ENCODE results near the gene TTLL11. TPM values are rescaled to one million over a fixed set of nuclear protein-coding genes. Genes with fewer than 3 reads are reported as not detected.
"Not testable (repeated sequence)": the region's sequence is repeated elsewhere in the genome, so short reads cannot be mapped to it uniquely, and the experiment has no call there.

The TTLL11 gene
- total RNA-seq, 2 experiments from 2014 or later: 0.56 to 1.4 TPM

- intact Hi-C loops (cut with micrococcal nuclease): no loop called here
- DNase-seq (no peak), ATAC-seq (no peak)
- peaks cover 11% of the 10 kb centered on the region for H3K36me3 Mint-ChIP-seq (ENCODE audit: low read depth)
- no peaks in the 10 kb centered on the region for H3K27me3 Mint-ChIP-seq
- no peak for TF ChIP-seq CTCF (IDR thresholded peaks at IDR 0.05)
- no peak overlapping the region for H3K4me3 Mint-ChIP-seq
- H3K27ac Mint-ChIP-seq: no peak overlapping the region
- ChIA-PET POLR2A (interaction anchor here (0.6 kb wide), 1 partner anchor 288 kb away, joined by 3 read pairs; no protein-coding TSS in a partner anchor), CTCF (interaction anchor here (1.4 to 1.5 kb wide), 2 partner anchors 297 to 435 kb away, joined by 4 to 6 read pairs; no protein-coding TSS in a partner anchor)
- no peaks in the 10 kb centered on the region for H3K4me1 Mint-ChIP-seq (ENCODE audit: low read depth)
- peaks cover 12% of the 10 kb centered on the region for H3K9me3 Mint-ChIP-seq
Observed at GRCh38 chr9:121984726-121985402, 108.2 kb downstream of the TTLL11 start.

- DNase-seq (no peak), ATAC-seq (no peak)
- no peaks in the 10 kb centered on the region for H3K4me1 Mint-ChIP-seq (ENCODE audit: low read depth)
- peaks cover 12% of the 10 kb centered on the region for H3K9me3 Mint-ChIP-seq
- CTCF ChIA-PET: interaction anchor here (1.4 to 1.5 kb wide), 2 partner anchors 296 to 434 kb away, joined by 4 to 6 read pairs; no protein-coding TSS in a partner anchor
- no peaks in the 10 kb centered on the region for H3K27me3 Mint-ChIP-seq
- intact Hi-C loops (cut with micrococcal nuclease): no loop called here
- H3K27ac Mint-ChIP-seq: no peak overlapping the region
- POLR2A ChIA-PET: no interaction called here
- H3K36me3 Mint-ChIP-seq (ENCODE audit: low read depth): peaks cover 9% of the 10 kb centered on the region
- no peak overlapping the region for H3K4me3 Mint-ChIP-seq
- TF ChIP-seq CTCF (IDR thresholded peaks at IDR 0.05): no peak
Observed at GRCh38 chr9:121983736-121984135, 109.4 kb downstream of the TTLL11 start.

- H3K27ac Mint-ChIP-seq: no peak overlapping the region
- H3K4me1 Mint-ChIP-seq (ENCODE audit: low read depth): no peaks in the 10 kb centered on the region
- DNase-seq (no peak), ATAC-seq (no peak)
- peaks cover 12% of the 10 kb centered on the region for H3K9me3 Mint-ChIP-seq
- TF ChIP-seq CTCF (IDR thresholded peaks at IDR 0.05): no peak
- CTCF ChIA-PET: interaction anchor here (1.8 kb wide), 1 partner anchor 14 kb away, joined by 3 read pairs; no protein-coding TSS in a partner anchor
- intact Hi-C loops (cut with micrococcal nuclease): no loop called here
- H3K27me3 Mint-ChIP-seq: no peaks in the 10 kb centered on the region
- no peak overlapping the region for H3K4me3 Mint-ChIP-seq
- H3K36me3 Mint-ChIP-seq (ENCODE audit: low read depth): peaks cover 9% of the 10 kb centered on the region
- POLR2A ChIA-PET: no interaction called here
Observed at GRCh38 chr9:121981118-121981883, 111.8 kb downstream of the TTLL11 start.

GRCh38 chr9:121980665-121981064 is 112.4 kb downstream of the TTLL11 start:
- H3K27me3 Mint-ChIP-seq; DNase-seq; CTCF ChIA-PET; ATAC-seq; H3K4me1 Mint-ChIP-seq (ENCODE audit: low read depth); H3K36me3 Mint-ChIP-seq (ENCODE audit: low read depth); POLR2A ChIA-PET; H3K4me3 Mint-ChIP-seq; H3K27ac Mint-ChIP-seq; intact Hi-C loops (cut with micrococcal nuclease): not testable (repeated sequence)
- peaks cover 12% of the 10 kb centered on the region for H3K9me3 Mint-ChIP-seq

GRCh38 chr9:121979736-121980135 is 113.4 kb downstream of the TTLL11 start:
- intact Hi-C loops (cut with micrococcal nuclease): no loop called here
- Mint-ChIP-seq H3K4me3 (no peak overlapping the region), H3K27ac (no peak overlapping the region), H3K36me3 (ENCODE audit: low read depth) (peaks cover 9% of the 10 kb centered on the region), H3K27me3 (no peaks in the 10 kb centered on the region), H3K4me1 (ENCODE audit: low read depth) (no peaks in the 10 kb centered on the region), H3K9me3 (peaks cover 12% of the 10 kb centered on the region)
- ChIA-PET POLR2A (no interaction called here), CTCF (no interaction called here)
- ATAC-seq (no peak), DNase-seq (no peak)
- no peak for TF ChIP-seq CTCF (IDR thresholded peaks at IDR 0.05)

Data from activated CD8-positive, alpha-beta T cell treated with anti-CD3 and anti-CD28 coated beads for 36 hours (primary cell).